ENCODE measurements around the gene TCL1B. TPM values are rescaled to one million over a fixed set of nuclear protein-coding genes. Genes with fewer than 3 reads are reported as not detected.

Gene TCL1B
- total and polyA plus RNA-seq, 11 donors: not detected

DNA sequence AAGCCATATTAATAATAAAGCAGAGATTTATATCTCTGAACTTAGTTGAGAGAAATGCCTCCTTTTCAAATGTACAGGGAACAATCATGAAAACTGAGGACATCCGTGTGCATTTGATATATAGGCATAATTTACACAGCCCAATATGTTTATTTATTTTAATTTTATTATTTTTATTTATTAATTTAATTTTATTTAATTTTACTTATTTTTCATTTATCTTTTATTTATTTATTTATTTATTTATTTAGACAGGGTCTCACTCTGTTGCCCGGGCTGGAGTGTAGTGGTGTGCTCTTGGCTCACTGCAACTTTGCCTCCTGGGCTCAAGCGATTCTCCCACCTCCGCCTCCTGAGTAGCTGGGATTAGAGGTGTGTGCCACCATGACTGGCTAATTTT lies 19.3 kb downstream of the TCL1B start:
- Histone ChIP-seq H3K27me3 (peaks cover 0 to 41% (median 11%) of the 10 kb centered on the region in 9 donors), H3K4me1 (no peaks in the 10 kb centered on the region), H3K9me3 (no peaks in the 10 kb centered on the region), H3K4me3 (no peak overlapping the region), H3K27ac (no peak overlapping the region), H3K36me3 (no peaks in the 10 kb centered on the region)
- DNase-seq: no peak
- ATAC-seq: no peak
- no peak for TF ChIP-seq POLR2A (IDR thresholded peaks at IDR 0.05)
- TF ChIP-seq, protein P1, sequence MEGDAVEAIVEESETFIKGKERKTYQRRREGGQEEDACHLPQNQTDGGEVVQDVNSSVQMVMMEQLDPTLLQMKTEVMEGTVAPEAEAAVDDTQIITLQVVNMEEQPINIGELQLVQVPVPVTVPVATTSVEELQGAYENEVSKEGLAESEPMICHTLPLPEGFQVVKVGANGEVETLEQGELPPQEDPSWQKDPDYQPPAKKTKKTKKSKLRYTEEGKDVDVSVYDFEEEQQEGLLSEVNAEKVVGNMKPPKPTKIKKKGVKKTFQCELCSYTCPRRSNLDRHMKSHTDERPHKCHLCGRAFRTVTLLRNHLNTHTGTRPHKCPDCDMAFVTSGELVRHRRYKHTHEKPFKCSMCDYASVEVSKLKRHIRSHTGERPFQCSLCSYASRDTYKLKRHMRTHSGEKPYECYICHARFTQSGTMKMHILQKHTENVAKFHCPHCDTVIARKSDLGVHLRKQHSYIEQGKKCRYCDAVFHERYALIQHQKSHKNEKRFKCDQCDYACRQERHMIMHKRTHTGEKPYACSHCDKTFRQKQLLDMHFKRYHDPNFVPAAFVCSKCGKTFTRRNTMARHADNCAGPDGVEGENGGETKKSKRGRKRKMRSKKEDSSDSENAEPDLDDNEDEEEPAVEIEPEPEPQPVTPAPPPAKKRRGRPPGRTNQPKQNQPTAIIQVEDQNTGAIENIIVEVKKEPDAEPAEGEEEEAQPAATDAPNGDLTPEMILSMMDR (IDR thresholded peaks at IDR 0.05): no peak
- intact Hi-C loops (cut with DNase I): no loop called here
- WGBS, 4 donors: 89 to 93% (median 91%) methylated on average over 4 of the region's 4 CpGs

DNA sequence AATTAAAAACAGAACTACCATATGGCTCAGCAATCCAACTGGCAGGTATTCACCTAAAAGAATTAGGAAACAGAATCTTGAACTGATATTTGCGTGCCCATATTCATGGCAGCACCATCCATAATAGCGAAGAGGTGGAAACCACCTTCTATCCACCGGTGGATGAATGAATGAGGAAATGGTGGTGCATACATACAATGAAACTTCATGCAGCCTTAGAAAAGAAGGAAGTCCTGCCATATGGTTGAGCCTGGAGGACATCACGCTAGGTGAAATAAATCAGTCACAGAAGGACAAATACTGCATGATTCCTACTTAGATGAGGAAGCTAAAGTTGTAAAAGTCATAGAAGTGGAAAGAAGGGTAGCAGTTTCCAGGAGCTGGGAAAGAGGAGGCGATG lies 21.1 kb downstream of the TCL1B start:
- H3K9me3 ChIP-seq: no peaks in the 10 kb centered on the region
- no peaks in the 10 kb centered on the region for H3K36me3 ChIP-seq
- ATAC-seq (no peak), DNase-seq (no peak)
- 83 to 88% (median 84%) methylated on average over 5 of the region's 5 CpGs for WGBS, 4 donors
- intact Hi-C loops (cut with DNase I): no loop called here
- H3K27me3 ChIP-seq: peaks cover 0 to 32% (median 6%) of the 10 kb centered on the region in 9 donors
- no peaks in the 10 kb centered on the region for H3K4me1 ChIP-seq
- H3K27ac ChIP-seq: no peak overlapping the region
- no peak overlapping the region for H3K4me3 ChIP-seq
- TF ChIP-seq, protein P1 (IDR thresholded peaks at IDR 0.05): no peak
- TF ChIP-seq POLR2A (IDR thresholded peaks at IDR 0.05): no peak

DNA sequence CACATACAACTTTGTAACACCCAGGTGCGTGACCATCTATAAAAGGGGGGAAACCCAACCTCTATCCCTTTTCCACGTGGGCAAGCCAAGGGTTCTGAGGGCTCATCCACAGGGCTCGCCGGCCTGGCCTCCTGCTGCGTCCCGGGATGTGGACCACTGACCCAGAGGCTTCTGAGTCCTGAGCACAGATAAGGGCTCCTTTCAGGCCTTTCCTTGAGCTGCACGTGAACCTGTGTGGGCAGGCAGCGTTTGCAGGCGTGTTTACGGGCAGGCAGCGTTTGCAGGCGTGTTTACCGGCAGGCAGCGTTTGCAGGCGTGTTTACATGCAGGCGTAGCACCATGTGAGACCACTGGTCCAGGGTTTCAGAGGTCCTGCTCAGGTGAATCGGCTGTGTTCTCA lies 23.9 kb downstream of the TCL1B start:
- no peaks in the 10 kb centered on the region for H3K36me3 ChIP-seq
- intact Hi-C loops (cut with DNase I): no loop called here
- ATAC-seq: no peak
- TF ChIP-seq POLR2A (IDR thresholded peaks at IDR 0.05): no peak
- TF ChIP-seq, protein P1 (IDR thresholded peaks at IDR 0.05): no peak
- H3K27ac ChIP-seq: no peak overlapping the region
- DNase-seq: no peak
- no peaks in the 10 kb centered on the region for H3K4me1 ChIP-seq
- H3K9me3 ChIP-seq: no peaks in the 10 kb centered on the region
- no peak overlapping the region for H3K4me3 ChIP-seq
- WGBS, 4 donors: 78 to 86% (median 82%) methylated on average over 17 of the region's 17 CpGs
- H3K27me3 ChIP-seq: peaks cover 0 to 40% (median 13%) of the 10 kb centered on the region in 9 donors

DNA sequence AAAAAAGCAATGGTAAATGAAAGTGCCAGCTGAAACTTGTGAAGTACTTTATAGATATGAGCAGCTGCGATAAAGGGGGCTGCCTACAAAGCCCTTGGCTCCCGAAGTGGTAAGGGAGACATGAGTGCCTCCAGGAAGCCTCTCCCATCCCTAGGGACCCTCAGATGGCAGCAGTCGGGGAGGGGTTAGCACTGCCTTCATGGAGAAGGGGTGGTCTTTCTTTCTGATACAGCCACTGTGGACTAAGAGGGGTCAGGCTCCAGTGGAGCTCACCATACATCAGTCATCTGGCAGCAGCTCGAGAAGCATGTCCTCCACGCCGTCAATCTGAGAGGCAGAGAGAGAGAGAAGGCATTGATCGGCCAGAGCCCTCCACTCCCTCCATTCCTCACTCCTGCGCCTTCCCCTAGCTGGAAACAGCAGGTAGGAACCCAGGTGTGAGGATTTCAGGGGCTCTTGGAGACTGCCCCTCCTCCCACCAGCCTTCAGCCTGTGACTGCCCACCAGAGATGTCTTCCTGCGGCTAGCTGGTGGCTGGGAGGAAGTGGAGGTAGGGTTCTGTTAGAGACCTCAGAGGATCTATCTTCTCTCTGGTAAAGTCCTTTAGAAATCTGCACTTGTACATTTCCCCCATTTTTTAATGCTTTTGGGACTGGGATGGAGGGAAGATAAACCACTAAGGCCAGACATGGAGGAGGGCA lies 25.4 kb downstream of the TCL1B start:
- Histone ChIP-seq H3K9me3 (no peaks in the 10 kb centered on the region), H3K27me3 (peaks cover 0 to 39% (median 12%) of the 10 kb centered on the region in 9 donors), H3K36me3 (no peaks in the 10 kb centered on the region), H3K4me3 (no peak overlapping the region), H3K4me1 (no peaks in the 10 kb centered on the region), H3K27ac (no peak overlapping the region)
- WGBS, 4 donors: 61 to 73% (median 66%) methylated on average over 9 of the region's 9 CpGs
- TF ChIP-seq, protein P1 (IDR thresholded peaks at IDR 0.05): no peak
- no peak for TF ChIP-seq POLR2A (IDR thresholded peaks at IDR 0.05)
- intact Hi-C loops (cut with DNase I): no loop called here
- no peak for ATAC-seq
- DNase-seq: no peak
